ENCODE measurements around the gene HIPK2.

The HIPK2 gene

GRCh38 chr7:139602143-139602722 lies 175.6 kb downstream of the HIPK2 start:
- DNase-seq (ENCODE audit: low spot score in 2 of 2) (peak in 1 of 2 donors; percentile 13), ATAC-seq (ENCODE audit: low read depth) (peak; percentile 45)
- no peaks in the 10 kb centered on the region for H3K27me3 Mint-ChIP-seq
- no peak overlapping the region for H3K27ac Mint-ChIP-seq
- no peaks in the 10 kb centered on the region for H3K9me3 Mint-ChIP-seq
- no peaks in the 10 kb centered on the region for H3K4me1 Mint-ChIP-seq
- peaks cover 26% of the 10 kb centered on the region for H3K36me3 Mint-ChIP-seq
- no peak overlapping the region for H3K4me3 Mint-ChIP-seq

- Mint-ChIP-seq H3K36me3 (peaks cover 23% of the 10 kb centered on the region), H3K27me3 (no peaks in the 10 kb centered on the region), H3K4me1 (no peaks in the 10 kb centered on the region), H3K27ac (no peak overlapping the region), H3K4me3 (no peak overlapping the region), H3K9me3 (no peaks in the 10 kb centered on the region)
- ATAC-seq (ENCODE audit: low read depth) (no peak), DNase-seq (ENCODE audit: low spot score in 2 of 2) (no peak)
Measured at GRCh38 chr7:139601176-139601575, 176.6 kb downstream of the HIPK2 start.

GRCh38 chr7:139600306-139600705 lies 177.5 kb downstream of the HIPK2 start:
- no peaks in the 10 kb centered on the region for H3K4me1 Mint-ChIP-seq

DNA sequence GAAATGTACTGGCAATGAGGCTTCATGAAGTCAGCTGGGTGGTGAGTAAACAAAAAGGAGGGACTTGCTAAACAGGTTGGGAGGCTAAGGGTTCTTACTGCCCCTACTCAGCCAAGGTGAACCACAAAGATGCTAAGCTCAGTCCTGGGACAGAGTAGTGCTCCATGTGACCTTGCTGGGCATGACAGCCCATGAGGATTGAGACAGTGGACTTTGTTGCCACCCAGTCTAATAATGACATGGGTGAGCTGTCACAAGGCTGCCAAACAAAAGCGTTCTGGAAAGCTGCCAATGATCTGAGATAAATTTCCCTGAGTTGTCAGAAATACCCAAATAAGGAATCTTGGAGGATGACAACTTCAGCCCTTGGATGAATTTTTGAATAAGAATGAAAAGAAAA lies 179.2 kb downstream of the HIPK2 start:
- peaks cover 32% of the 10 kb centered on the region for H3K36me3 Mint-ChIP-seq
- DNase-seq (ENCODE audit: low spot score in 2 of 2) (no peak), ATAC-seq (ENCODE audit: low read depth) (no peak)
- H3K27ac Mint-ChIP-seq: no peak overlapping the region
- no peaks in the 10 kb centered on the region for H3K27me3 Mint-ChIP-seq
- no peaks in the 10 kb centered on the region for H3K4me1 Mint-ChIP-seq
- H3K4me3 Mint-ChIP-seq: no peak overlapping the region
- no peaks in the 10 kb centered on the region for H3K9me3 Mint-ChIP-seq

More at GRCh38 chr7:139600306-139600705, 177.5 kb downstream of the HIPK2 start:
- no peak overlapping the region for H3K4me3 Mint-ChIP-seq
- no peak for DNase-seq (ENCODE audit: low spot score in 2 of 2)
- H3K27ac Mint-ChIP-seq: no peak overlapping the region
- no peaks in the 10 kb centered on the region for H3K9me3 Mint-ChIP-seq
- no peaks in the 10 kb centered on the region for H3K27me3 Mint-ChIP-seq
- ATAC-seq (ENCODE audit: low read depth): no peak
- H3K36me3 Mint-ChIP-seq: peaks cover 27% of the 10 kb centered on the region

DNA sequence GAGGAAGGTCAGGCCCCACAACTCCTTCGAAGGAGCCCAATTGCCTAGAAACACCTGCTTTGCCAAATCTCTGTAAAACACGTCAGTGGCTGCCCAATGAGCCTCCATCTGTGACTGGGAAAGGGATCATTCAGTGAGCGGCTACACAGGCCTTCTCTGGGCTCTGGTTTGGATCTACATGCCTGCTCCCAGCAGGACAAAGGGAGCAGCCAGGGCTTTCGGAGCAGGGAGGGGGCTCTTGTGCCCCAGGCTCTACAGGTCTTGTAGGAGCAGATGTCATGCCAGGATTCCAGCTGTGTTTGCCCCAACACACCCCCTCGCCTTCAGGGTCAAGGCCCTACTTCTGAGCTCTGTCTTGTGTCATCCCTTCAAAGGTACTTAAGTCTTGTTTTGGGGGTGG lies 180.8 kb downstream of the HIPK2 start:
- Mint-ChIP-seq H3K9me3 (no peaks in the 10 kb centered on the region), H3K4me1 (no peaks in the 10 kb centered on the region), H3K27me3 (no peaks in the 10 kb centered on the region), H3K4me3 (no peak overlapping the region), H3K36me3 (peaks cover 37% of the 10 kb centered on the region), H3K27ac (no peak overlapping the region)
- ATAC-seq (ENCODE audit: low read depth): no peak
- no peak for DNase-seq (ENCODE audit: low spot score in 2 of 2)

DNA sequence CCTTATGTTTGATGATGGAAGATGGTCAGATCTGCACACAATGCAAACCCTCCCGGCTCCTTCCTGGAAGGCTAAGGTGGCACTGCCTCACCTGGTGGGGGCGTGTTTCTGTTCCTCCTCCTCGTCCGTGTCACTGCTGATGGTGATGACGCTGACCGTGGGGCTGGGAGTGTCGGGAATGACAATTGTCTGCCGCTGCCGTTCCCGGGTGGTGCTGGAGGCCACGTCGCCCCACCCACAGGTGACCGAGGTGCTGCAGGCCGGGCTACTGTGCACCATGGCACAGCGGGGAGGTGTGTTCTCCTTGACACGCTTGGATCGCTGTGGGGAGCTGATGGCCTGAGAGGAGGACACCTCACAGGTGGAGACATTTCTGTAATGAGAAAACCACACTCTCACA lies 181.2 kb downstream of the HIPK2 start:
- Mint-ChIP-seq H3K27ac (no peak overlapping the region), H3K4me1 (no peaks in the 10 kb centered on the region), H3K4me3 (no peak overlapping the region), H3K36me3 (peaks cover 37% of the 10 kb centered on the region), H3K27me3 (no peaks in the 10 kb centered on the region), H3K9me3 (no peaks in the 10 kb centered on the region)
- DNase-seq (ENCODE audit: low spot score in 2 of 2): no peak
- no peak for ATAC-seq (ENCODE audit: low read depth)

- H3K4me1 Mint-ChIP-seq: no peaks in the 10 kb centered on the region
- H3K9me3 Mint-ChIP-seq: no peaks in the 10 kb centered on the region
- no peaks in the 10 kb centered on the region for H3K27me3 Mint-ChIP-seq
- no peak for ATAC-seq (ENCODE audit: low read depth)
- H3K36me3 Mint-ChIP-seq: peaks cover 42% of the 10 kb centered on the region
- H3K27ac Mint-ChIP-seq: no peak overlapping the region
- no peak overlapping the region for H3K4me3 Mint-ChIP-seq
- DNase-seq (ENCODE audit: low spot score in 2 of 2): no peak
Measured at GRCh38 chr7:139595806-139596205, 182.0 kb downstream of the HIPK2 start.

- peaks cover 36% of the 10 kb centered on the region for H3K36me3 Mint-ChIP-seq
Measured at GRCh38 chr7:139594911-139595476, 182.8 kb downstream of the HIPK2 start.

DNA sequence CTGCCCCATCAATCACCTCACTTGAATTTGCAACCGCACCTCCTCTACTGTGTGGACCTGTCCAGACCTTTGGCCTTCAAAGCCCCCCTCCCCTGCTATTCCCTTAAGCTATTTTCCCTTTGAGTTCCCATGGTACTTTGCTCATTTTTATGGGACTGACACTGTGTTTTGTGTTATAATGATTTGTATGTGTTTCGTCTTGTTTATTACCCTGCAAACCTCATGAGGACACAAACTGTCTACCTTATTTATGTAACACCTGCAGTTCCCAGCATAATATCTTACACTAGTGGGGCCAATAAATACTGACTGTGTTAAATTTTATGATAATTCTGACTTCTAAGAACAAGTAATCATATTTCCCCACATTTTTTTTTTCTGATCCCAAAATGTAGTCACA lies 183.7 kb downstream of the HIPK2 start:
- Mint-ChIP-seq H3K27ac (no peak overlapping the region), H3K36me3 (peaks cover 33% of the 10 kb centered on the region), H3K4me1 (no peaks in the 10 kb centered on the region), H3K27me3 (no peaks in the 10 kb centered on the region), H3K4me3 (no peak overlapping the region), H3K9me3 (no peaks in the 10 kb centered on the region)
- ATAC-seq (ENCODE audit: low read depth) (no peak), DNase-seq (ENCODE audit: low spot score in 2 of 2) (no peak)

More at GRCh38 chr7:139594911-139595476, 182.8 kb downstream of the HIPK2 start:
- DNase-seq (ENCODE audit: low spot score in 2 of 2): no peak
- H3K27ac Mint-ChIP-seq: no peak overlapping the region
- H3K9me3 Mint-ChIP-seq: no peaks in the 10 kb centered on the region
- no peak for ATAC-seq (ENCODE audit: low read depth)
- no peaks in the 10 kb centered on the region for H3K4me1 Mint-ChIP-seq
- no peak overlapping the region for H3K4me3 Mint-ChIP-seq
- no peaks in the 10 kb centered on the region for H3K27me3 Mint-ChIP-seq

- no peak for ATAC-seq (ENCODE audit: low read depth)
- no peak overlapping the region for H3K27ac Mint-ChIP-seq
- DNase-seq (ENCODE audit: low spot score in 2 of 2): no peak
- H3K36me3 Mint-ChIP-seq: peaks cover 31% of the 10 kb centered on the region
- no peak overlapping the region for H3K4me3 Mint-ChIP-seq
- no peaks in the 10 kb centered on the region for H3K4me1 Mint-ChIP-seq
- no peaks in the 10 kb centered on the region for H3K9me3 Mint-ChIP-seq
- H3K27me3 Mint-ChIP-seq: no peaks in the 10 kb centered on the region
Measured at GRCh38 chr7:139592801-139593461, 184.9 kb downstream of the HIPK2 start.

DNA sequence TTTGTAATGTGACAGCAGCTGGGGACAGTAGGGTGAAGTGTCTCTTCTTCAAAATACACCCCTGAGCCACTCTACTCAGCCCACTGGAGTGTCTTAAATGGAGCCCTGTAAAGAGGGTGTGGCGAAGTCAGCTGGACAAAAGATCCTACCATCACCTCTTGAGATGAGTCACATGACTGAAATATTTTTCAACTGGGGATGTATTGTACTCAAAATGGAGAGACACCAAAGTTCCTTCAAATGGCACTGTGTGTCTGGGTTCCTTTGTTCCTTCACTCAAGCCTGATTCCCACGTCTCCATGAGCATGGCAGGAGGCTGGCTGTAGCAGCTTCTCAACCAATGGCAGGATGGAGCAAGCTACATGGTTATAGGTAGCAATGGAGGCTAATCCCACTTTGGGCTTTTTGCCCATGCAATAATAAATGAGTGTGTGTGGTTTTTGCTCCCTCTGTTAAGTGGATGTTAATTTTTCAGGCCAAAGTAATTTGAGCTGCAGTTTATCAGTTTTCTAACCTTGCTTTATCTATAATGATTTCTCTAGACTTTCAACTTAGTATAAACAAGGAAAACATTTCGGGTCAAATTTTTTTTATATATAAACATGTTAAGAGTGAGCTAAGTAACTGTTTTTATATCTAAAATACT lies 186.1 kb downstream of the HIPK2 start:
- H3K36me3 Mint-ChIP-seq: peaks cover 35% of the 10 kb centered on the region
- H3K27ac Mint-ChIP-seq: no peak overlapping the region
- ATAC-seq (ENCODE audit: low read depth): no peak
- H3K4me3 Mint-ChIP-seq: no peak overlapping the region
- no peaks in the 10 kb centered on the region for H3K27me3 Mint-ChIP-seq
- H3K4me1 Mint-ChIP-seq: no peaks in the 10 kb centered on the region
- no peak for DNase-seq (ENCODE audit: low spot score in 2 of 2)
- no peaks in the 10 kb centered on the region for H3K9me3 Mint-ChIP-seq

DNA sequence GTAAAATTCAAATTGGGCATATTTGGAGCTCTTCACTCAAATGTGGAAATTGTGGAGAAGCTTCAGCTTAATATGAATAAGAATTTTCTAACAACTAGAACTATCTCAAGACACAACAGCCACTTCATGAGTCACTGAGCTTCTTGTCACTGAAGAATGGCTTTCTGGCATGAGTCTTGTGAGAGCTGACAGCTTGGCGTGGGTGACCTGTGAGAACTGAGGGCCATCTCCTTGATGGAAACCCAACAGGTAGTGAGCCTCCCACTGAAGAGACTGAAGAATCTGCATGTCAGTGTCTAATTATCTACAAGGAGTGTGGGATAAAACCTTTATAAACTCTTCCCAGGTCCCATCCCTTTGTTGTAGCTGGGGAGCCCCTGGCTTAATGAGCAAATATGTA lies 188.3 kb downstream of the HIPK2 start:
- Mint-ChIP-seq H3K4me1 (no peaks in the 10 kb centered on the region), H3K27me3 (no peaks in the 10 kb centered on the region), H3K36me3 (peaks cover 24% of the 10 kb centered on the region), H3K9me3 (no peaks in the 10 kb centered on the region), H3K27ac (no peak overlapping the region), H3K4me3 (no peak overlapping the region)
- DNase-seq (ENCODE audit: low spot score in 2 of 2) (no peak), ATAC-seq (ENCODE audit: low read depth) (no peak)

DNA sequence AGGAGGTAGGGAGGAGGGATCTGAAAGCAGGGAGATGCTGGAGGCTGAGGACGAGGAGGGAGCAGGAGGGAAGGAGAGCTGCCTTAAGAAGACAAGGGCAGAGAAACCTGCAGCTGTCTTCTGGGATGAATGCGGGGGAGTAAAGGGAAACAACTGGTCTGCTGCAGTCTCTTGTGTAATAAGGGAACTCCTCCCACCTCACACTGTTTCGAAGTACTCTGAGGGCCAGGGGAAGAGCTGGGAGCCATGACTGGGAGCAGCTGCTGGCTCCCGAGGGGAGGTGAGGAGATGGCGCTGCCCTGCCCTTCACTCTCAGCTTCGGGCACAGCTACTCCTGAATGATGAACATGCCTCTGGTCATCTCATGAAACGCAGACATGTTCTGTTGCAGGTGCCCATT lies 189.2 kb downstream of the HIPK2 start:
- Mint-ChIP-seq H3K36me3 (peaks cover 26% of the 10 kb centered on the region), H3K9me3 (no peaks in the 10 kb centered on the region), H3K4me1 (no peaks in the 10 kb centered on the region), H3K27me3 (no peaks in the 10 kb centered on the region), H3K4me3 (no peak overlapping the region), H3K27ac (no peak overlapping the region)
- DNase-seq (ENCODE audit: low spot score in 2 of 2): no peak
- no peak for ATAC-seq (ENCODE audit: low read depth)

DNA sequence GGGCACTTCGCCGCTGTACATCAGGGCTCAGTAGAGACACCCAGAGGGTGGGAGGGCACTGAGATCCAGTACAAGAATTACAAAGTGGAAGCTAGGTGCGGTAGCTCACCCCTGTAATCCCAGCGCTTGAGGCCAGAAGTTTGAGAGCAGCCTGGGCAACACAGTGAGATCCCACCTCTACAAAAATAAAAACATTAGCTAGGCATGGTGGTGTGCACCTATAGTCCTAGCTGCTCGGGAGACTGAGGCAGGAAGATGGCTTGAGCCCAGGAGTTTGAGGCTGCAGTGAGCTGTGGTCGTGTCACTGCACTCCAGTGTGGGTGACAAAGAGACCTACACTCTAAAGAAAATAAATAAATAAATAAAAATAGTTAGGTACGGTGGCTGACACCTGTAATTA lies 190.3 kb downstream of the HIPK2 start:
- Mint-ChIP-seq H3K27ac (no peak overlapping the region), H3K36me3 (peaks cover 26% of the 10 kb centered on the region), H3K4me1 (no peaks in the 10 kb centered on the region), H3K9me3 (no peaks in the 10 kb centered on the region), H3K27me3 (no peaks in the 10 kb centered on the region), H3K4me3 (no peak overlapping the region)
- no peak for ATAC-seq (ENCODE audit: low read depth)
- DNase-seq (ENCODE audit: low spot score in 2 of 2): no peak
